NT2/D1 (cell line): ENCODE data around the gene PHF23.

ENCODE experiments used
- SUZ12 ChIP-seq: IDR thresholded peaks from 2 replicates; pipeline ENCODE4 v1.6.1; 2011; ENCODE audit not compliant: insufficient read length, insufficient read depth; ENCODE audit errors: extremely low read depth
- ZNF274 ChIP-seq: IDR thresholded peaks from 2 replicates; pipeline ENCODE4 v1.6.1; 2011; ENCODE audit warnings: mild to moderate bottlenecking, low read depth, low read length

DNA sequence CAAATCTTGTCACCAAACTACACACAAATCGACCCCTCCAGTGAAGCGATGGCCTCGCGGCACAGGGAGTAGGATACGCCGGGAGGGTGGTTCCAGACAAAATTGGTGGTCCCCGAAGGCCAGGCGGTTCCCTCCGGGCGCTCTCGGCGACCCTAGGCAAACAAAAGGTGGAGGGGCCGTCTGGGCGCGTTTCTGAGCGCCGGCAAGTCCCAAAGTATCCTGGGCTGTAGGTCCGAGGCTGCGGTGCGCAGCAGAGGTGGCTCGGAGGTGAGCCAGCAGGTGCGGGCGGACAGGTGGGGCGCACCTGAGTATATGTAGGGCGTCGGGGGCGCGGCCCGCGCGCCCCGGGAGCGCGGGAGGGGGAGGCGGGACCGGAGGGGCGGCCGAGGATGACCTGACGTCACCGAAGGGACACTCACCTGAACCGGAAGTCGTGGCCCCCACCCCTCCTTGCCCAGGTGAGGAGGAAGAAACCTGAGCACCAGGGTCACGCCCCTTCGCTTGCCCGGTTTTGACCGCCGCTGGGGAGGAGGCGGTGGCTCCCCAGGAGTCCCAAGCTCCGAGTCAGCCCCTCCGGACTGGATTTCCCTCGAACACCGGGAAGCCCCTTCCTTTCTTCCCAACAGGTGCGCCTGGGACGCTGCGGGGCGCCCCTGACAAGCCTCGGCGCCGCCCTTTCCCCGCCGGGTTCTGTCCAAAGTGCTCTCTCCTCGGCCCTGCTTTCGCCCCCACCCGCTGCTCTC lies 23.1 kb upstream of the PHF23 start, which contains the start of gene CLDN7:
- TF ChIP-seq ZNF274: no peak
- TF ChIP-seq SUZ12: no peak
